Measurements from ENCODE around the gene CHCHD3. TPM values are rescaled to one million over a fixed set of nuclear protein-coding genes. Genes with fewer than 3 reads are reported as not detected.
"Not testable (repeated sequence)": the region's sequence is repeated elsewhere in the genome, so short reads cannot be mapped to it uniquely, and the experiment has no call there.

CHCHD3 gene
- polyA plus RNA-seq, 5 donors, result 50.0 to 61.4 (median 50.9) TPM

DNA sequence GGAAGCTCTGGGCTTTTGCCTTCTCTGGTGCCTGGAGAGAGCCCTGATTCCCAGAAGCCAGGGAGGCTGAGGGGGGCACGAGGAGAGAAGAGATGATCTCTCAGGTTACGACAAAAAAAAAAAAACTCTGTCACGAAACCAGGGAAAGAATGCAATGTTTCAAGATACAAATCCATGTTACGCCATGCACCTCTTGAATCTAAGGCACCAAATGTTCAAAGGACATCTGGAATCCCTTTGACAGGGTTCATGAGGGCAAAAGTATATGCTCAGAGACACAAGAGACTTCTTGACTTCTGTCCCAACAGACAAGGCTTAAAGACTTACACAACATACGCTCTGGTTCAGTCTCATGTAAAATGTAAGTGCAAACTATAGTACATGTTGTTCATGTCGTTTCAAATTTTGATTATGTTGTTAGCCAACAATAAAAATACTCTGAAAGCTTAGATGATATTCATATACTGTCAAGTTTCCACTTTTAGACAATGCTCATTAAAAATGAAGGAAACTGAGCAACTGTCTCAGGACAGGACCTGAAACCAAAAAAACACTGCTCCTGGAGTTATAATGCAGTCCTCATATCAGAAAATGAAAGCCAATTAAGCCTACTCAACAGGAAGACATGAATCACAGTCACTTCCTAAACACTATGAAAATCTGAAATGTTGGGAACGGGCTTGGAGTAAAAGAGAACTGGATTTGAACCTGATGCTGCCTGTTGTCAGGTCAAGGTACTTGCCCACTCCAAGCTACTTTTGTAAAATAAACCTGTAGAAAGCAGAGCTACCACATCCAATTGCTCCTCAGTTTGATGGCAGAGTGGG, 72.3 kb downstream of the CHCHD3 start:
- DNase-seq, result no peak

GRCh38 chr7:133007961-133008360, 73.9 kb downstream of the CHCHD3 start:
- DNase-seq, result no peak

DNA sequence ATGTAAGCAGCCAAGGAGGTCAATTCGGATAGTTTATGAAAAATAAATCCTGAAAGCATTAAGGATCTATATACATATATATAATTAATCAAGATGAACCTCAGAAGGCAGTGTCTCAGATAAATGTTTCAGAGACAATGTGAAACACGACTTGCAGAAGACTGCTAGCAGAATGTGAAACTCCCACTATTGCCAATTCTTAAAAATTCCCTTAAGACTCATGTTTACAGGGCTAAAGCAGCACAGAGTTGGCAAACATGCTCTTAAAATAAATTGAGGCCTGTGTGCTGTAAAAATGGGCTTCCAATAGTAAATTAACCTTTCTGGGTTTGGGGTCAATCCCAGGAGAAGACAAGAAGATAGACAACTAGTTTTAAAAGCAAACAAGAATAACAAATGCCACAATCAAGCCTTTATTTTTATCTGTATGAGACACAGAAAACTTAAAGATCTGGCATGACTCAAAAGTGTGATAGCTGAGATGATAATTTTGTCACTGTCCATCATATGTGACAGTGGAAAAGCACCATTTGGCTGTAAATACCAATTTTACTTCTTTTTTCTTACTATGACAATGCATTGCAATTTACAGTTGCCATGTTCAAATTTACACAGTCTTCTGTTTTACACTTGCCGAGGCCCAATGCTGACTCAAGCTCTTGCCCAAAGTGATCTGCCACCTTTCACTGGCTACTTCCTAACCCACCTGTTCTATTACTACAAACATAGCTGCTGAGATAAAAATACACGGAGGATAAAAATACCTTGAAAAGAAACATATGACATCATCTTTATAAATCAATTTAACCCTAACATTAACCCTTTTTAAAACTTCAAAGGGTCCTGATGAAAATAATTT, 78.6 kb downstream of the CHCHD3 start:
- DNase-seq, result no peak

GRCh38 chr7:133001727-133002126, 80.2 kb downstream of the CHCHD3 start:
- no peak for DNase-seq

DNA sequence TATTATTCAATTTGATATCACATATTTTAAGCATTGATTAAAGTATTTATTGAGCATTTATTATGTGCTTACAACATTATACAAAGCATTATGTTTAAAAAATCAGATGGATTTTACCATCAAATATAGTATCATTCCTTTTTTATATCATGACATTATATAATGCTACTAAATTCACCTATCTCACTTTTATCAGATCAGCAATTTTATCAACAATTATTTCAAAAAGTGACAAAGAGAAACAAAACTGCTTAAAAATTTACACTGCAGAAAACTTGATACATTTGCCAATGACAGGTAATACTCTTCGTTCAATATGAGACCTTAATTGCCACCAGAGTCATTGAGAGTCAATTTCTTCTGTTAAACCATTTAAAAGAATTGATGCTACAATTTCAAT, 82.0 kb downstream of the CHCHD3 start:
- no peak for DNase-seq

GRCh38 chr7:132998763-132999162, 83.1 kb downstream of the CHCHD3 start:
- no peak for DNase-seq

- DNase-seq, result no peak
Observed at GRCh38 chr7:132997505-132997904, 84.4 kb downstream of the CHCHD3 start.

GRCh38 chr7:132996581-132997242, 85.2 kb downstream of the CHCHD3 start:
- no peak for DNase-seq

- DNase-seq, result no peak
Observed at GRCh38 chr7:132993377-132994013, 88.4 kb downstream of the CHCHD3 start.

DNA sequence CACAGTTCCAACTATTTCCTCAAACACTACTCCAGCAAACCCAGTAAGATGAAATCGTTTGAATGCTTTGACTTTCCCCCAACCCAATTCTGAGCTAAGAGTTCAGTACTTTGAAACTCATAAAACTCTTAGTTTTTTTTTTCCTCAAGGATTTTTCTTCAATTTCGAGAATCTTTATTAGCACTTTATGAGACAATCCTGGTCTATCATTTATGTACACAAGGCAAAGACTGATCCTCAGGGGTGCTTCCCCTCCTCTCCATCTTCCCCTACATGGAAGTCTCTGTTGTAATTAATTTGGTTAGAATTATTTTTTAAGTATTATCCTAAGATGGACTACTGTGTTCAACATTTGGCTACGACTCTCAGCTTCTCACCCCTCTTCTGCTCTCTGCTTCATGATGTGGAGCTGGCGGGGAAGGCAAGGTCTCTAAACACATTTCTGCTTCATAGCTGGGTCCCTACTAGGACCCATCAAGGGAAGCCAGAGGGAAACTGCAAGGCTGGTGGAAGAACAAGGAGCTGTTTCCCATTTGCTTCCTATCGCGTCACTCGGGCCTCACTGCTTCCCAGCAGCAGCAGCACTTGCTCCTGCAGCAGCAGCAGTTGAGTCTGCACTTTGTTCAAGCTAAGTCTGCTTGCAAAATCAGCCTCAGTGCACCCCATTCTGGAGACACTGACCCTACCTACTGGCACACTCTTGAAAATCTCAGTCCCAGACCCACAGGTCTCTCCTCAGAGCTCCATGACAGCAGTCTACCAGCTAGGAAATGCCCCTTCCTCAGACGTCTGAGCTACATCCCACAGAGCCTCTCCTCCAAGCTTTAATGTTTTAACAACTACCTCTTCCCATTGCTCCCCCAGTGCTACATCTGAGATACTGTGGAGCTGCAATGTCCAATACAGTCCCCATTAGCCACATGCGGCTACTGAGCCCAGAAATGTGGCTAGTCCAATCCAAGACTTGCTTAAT, 90.0 kb downstream of the CHCHD3 start:
- DNase-seq, result no peak

GRCh38 chr7:132988117-132988516, 93.8 kb downstream of the CHCHD3 start:
- no peak for DNase-seq

GRCh38 chr7:132980402-132980801, 101.5 kb downstream of the CHCHD3 start:
- no peak for DNase-seq

DNA sequence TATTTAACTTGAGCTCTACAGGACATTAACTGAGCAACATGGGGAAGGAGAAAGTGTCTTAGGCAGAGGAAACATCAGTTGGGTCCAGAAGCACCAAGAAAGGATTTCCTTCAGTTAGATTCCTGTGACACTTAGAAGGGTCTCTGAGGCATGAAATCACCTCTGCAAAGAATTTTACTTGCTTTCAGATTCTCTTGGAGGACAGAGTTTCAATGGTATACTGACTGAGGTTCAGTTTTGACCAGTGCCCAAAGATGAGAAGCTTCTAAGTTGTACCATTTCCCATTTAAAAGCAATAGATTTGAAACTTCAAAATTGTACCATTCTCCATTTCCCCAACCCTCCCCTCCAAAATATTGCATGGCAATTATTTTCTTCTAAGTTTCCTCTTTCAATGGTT, 102.4 kb downstream of the CHCHD3 start:
- no peak for DNase-seq

DNA sequence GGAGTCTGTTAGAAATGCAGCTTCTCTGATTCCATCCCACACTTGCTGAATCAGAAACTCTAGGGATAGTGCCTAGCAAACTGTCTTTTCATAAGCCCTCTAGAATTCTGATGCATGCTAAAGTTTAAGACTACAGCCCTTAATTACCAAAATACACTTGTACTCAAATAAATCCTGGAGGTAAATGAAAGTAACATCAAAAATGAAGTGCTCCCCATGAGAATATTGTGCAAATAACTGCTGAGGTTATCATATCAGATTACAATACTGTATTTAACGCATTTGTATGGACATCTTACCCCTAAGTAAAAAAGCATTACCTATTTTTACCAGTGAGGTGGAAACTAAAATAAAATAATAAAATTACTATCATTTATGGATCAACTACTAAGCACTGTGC, 104.7 kb downstream of the CHCHD3 start:
- DNase-seq, result no peak

DNA sequence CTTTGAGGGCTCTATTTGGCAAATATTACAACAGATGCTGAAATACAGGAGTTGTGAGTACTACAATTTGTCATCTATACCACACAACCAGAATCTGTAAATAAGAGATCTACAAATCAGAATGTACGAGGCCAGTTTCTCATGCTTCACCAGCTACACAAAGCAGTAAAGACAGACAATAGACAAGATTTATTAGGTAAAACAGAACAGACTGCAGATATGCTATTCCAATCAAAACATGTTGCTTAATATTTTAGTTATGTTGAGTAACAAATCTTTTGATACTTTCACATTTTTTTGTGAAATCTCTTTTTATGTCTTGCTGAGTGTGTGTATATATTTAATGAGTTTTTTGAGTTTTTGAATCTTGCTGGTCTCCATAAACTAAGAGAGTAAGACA, 109.1 kb downstream of the CHCHD3 start:
- peak; percentile 30 to 36 for DNase-seq

GRCh38 chr7:132970257-132970656, 111.6 kb downstream of the CHCHD3 start:
- no peak for DNase-seq

GRCh38 chr7:132969520-132969919, 112.4 kb downstream of the CHCHD3 start:
- DNase-seq, result no peak

DNA sequence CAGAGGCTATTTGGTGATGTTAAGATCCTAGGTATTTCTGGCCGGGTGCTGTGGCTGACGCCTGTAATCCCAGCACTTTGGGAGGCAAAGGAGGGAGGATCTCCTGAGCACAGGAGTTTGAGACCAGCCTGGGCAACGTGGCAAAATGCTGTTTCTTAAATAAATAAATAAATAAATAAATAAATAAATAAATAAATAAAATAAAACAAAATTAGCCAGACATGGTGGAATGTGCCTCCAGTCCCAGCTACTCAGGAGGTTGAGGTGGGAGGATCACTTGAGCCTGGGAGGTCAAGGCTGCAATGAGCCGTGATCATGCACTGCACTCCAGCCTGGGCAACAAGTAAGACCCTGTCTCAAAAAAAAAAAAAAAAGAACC, 114.4 kb downstream of the CHCHD3 start:
- not testable (repeated sequence) for DNase-seq

DNA sequence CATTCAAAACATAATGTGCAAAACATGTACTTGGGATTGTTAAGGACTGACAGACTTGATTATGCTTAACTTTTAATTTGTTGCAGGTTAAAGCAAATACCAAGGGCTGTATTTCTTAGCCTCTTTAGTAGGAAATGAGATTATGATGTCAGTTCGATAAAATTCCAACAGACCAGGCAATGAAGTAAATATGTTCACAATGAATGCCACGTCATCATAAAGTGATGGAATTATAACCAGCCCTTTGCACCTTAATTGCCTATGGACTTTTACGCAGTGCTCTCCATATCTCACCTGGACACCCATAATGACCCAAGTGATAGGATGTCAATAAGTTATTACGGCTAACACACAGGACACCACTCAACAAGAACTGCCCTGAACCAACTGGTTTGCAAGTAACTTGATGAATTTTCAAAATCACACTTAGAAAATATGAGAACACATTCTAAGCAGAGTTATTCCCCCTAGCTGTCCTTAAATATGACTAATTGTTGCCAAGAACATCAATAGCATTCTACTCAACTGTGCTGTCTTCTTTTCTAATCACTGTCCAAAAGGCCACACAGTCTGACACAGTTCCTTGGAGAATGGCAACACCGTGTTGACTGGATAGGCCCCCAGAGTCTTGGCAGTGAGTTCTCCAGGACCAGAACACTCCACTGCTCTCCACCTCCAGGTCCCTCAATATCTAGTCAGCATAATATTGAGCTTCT, 115.0 kb downstream of the CHCHD3 start:
- no peak for DNase-seq

- no peak for DNase-seq
Observed at GRCh38 chr7:132965951-132966350, 115.9 kb downstream of the CHCHD3 start.

All from right lung (tissue), 5 donors.